HG02759 (cell line): Measurements from ENCODE around the gene MTG2.

Experiments used
- ATAC-seq: cut with Tn5 transposase; IDR thresholded peaks from one replicate; pipeline ENCODE4 v1.9.1; 2021; ENCODE audit warnings: mild to moderate bottlenecking, moderate library complexity; ENCODE audit not compliant: unreplicated experiment

MTG2 gene, protein sequence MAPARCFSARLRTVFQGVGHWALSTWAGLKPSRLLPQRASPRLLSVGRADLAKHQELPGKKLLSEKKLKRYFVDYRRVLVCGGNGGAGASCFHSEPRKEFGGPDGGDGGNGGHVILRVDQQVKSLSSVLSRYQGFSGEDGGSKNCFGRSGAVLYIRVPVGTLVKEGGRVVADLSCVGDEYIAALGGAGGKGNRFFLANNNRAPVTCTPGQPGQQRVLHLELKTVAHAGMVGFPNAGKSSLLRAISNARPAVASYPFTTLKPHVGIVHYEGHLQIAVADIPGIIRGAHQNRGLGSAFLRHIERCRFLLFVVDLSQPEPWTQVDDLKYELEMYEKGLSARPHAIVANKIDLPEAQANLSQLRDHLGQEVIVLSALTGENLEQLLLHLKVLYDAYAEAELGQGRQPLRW

DNA sequence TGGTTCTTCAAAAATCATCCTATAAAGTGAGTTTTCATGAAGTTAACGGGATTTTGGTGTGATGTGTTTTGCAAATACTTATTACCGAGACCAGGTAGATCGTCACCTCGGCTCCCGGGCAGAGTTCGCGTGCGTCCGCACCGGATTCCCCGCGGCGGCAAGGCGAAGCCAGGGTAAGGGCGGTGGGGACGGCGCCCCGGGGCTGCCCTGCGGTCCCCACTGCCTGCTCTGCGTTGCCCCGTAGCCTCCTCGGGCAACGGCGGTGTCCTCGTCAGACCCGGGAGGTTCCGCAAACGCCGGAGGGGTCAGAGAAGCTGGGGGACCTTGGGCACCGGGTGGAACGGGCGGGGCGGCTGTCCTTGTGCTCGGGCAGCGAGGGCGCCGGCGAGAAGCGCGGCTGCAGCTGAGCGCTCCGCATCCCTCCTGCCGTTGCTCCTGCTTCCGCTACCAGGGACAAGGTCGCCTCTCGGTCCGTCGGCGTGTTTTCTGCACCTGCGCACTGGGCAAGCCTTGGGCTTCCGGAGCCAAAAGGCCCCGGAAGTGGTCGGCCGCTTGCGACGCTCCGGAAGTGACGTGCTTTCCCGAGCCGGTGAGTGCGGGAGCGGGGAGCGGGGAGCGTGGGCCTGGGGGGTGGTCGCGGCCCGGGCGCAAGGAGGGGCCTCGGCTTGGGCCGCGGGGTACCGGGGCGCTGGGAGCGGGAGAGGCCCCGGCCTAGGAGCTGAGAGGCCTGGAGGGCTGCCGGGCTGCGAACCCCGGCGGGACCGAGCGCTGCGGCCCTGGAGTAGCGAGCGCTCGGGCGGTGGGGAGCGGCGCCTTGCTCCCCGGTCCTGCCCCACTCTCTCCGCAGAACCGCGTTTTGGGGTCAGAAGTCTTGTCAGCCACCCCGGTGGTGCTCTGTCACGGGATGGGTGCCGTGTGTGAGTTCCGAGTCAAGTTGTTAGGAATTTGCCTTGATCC, at the start of gene MTG2:
Gene MTG2 (plus strand): TSS at position 560 of the 957 bp plus-strand sequence. CDS start 10,393 bp downstream, outside the sequence.
- ATAC-seq: peak; percentile 95

DNA sequence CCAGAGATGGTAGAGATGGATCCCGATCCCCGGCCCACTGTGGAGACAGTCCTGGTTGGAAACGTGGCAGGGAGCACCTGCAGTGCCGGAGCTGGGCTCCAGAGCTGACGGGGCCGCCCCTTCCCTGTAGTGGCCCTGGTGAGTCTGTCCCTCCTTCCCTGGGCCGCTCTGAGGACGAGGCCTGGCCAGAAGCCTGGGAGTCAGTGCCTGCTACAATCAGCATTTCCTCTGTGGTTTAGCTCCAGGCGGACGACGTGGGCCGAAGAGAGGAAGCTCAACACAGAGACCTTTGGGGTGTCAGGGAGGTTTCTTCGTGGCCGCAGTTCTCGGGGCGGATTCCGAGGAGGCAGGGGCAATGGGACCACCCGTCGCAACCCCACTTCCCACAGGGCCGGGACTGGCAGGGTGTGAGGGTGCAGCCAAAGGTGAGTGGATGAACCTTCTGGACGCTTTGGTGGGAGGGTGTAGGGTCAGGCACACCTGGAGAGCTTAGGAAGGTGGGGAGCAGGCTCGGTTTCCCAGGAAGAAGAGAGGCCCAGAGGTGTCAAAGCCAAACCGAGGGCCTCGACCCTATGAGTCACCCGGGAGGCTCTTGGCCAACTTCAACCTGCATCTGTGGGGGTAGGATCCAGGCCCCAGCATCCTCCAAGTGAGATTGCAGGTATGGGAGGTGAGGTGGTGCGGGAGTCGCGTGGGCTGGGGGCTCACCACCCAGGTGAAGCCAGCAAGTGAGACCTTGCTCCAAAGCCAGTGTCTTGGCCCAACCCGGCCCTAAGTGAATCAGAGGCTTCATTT, 49.6 kb upstream of the MTG2 start:
- no peak for ATAC-seq

DNA sequence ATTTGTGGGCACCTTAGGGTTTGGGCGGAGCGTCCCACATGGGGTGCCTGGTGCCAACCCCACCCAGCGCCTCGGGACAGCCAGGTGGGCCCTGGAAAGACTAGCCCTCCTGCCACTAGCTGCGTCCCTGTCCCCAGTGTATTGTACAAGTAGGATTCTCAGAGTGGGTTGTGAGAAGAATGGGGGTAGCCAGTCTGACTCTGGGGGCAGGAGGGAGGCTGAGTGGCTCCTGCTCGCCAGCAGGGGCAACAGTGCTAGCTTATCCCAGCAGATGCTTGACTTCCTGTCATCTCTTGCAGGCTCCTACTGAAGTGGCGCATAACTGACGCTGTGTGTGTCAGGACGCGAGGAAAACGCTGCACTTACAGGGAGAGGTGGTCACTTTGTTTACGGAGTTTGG, 49.0 kb upstream of the MTG2 start:
- no peak for ATAC-seq

DNA sequence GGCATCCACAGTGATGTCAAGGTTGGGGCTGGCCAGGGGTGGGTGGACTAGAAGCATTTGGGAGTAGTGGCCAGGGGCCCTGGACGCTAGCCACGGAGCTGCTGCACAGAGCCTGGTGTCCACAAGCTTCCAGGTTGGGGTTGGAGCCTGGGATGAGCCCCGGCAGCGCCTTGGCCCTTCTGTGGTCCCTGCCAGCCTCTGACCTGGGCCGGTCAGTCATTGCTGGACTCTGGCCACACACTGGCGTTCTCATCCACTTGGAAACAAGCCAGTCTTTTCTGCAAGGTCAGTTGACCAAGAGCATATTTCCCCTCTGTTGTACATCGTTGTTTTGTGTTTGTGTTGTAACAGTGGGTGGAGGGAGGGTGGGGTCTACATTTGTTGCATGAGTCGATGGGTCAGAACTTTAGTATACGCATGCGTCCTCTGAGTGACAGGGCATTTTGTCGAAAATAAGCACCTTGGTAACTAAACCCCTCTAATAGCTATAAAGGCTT, 48.0 kb upstream of the MTG2 start:
- ATAC-seq: no peak

DNA sequence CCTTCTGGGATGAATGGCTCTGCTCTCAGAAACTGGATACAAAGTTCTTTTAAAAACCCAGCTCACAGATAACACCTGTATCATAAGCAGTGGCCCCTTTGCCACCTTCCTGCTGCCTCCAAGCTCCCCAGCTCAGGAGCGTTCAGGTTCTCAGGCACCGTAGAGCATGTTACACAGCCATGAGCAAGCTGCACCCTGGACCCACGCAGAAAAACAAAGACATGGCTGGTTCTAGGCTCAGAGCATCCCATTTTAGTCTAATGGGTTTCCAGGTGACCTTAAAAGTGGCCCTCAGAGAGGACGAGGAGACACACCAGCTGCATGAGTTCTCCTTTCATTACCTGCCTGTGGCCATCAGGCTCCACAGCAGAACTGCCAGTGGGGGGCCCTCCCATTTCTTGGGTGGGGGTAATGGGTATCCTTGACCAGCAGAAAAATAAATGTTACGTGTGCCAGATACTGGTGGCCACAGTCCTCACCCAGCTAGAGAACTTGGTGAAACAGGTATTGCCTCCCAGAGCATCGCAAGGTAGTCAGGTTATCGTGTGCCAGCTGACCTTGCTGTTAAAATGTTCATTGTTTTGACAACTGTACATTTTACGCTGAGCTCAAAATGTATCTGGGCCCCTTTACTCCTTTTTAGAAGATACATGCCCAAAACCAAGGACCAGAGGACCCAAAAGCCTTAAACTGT, 47.1 kb upstream of the MTG2 start:
- ATAC-seq: no peak

DNA sequence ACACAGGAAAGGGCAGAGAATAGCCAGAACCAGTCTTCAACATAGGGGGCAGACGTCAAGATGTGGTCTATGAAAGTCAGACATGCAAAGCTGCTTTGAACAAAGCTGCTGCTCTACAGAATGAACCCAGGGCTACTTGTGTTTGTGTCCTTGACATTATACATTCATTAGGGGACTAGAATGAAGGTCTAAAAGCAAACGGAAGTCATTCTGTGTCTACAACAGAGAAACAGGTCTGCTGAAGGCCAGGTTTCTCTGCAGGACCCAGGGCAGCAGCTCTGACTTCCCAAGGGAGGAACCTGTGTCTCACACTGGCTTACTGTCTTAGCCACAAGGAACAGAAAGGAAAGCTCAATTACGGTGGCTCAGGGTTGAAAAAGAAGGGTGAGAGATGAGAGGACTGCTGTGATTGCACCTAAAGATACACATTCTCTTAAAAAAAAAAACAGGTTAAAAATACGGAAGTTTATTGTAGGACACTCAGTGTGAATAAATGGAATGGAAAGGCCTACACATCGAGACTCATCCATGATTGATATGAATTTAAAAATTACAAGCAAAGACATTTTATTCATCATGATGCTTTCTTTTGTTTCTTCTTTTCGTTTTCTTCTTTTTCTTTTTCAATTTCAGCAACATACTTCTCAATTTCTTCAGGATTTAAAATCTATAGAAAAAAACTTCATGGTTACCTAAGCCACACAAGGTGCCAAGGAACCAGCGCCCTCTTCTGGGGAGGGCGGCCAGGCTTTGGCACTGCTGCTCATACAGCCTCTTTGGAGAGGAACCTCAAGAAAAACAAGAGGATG, 46.3 kb upstream of the MTG2 start:
- ATAC-seq: no peak

DNA sequence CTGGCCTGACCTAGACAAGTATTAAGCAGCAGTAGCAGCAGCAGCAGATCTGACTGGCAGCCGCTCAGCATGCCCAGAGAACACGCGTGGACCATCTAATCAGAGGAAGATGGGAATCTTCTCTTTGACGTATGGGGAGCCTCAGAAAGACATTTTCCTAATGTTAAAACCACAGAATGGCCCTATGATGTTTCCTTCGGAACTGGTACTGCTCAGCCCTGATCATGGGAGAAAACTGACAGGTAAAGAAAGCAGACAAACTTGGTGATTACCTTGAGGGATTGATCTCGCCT, 45.8 kb upstream of the MTG2 start:
- no peak for ATAC-seq

DNA sequence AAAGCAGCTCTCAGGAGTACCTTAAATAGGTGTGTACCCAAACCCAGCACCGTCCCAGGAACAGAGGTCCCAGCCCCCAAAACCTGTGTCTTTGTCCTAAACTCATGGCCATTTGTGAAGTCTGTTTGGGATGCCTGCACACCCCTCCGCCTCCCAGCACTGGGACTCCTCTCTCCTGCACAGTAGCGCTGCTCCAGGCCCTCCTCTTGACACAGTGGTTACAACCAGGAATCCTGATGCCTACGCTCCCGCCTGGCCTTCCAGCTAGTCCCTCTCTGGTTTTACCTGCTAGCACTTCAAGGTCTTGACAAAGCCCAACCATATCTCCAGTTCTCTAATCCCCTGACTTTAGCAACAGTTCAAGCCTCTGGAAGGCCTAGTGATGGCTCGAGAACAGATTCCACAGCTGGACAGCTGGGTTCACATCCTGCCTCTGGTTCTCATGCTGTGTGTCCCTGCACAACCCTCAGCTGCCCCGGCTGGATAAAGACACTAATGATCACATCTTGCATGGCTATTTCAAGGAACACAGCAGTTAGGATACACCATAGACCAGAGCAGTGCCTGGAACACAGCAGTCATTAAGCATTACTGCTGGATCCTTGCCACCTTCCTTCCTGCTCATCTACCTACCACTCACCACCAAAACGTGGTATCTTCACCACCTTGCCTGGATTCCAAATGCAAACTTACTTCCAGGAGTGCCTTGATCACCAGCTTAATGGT, 45.2 kb upstream of the MTG2 start:
- no peak for ATAC-seq

DNA sequence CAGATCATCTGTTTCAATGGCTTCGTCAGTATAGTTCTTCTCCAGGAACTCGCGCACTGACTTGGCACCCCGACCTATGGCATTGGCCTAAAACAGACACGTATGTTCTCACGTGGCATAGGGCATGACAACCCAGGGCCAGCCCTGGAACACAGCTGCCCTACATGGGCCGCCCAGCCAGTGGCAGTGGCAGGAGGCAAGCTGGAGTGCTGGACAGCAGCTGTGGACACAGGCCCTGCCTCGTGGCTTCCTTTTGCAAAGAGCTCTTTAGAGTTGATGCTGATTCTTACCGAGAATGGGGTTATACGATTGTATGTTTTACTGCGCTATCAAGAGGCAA, 44.7 kb upstream of the MTG2 start:
- ATAC-seq: no peak

DNA sequence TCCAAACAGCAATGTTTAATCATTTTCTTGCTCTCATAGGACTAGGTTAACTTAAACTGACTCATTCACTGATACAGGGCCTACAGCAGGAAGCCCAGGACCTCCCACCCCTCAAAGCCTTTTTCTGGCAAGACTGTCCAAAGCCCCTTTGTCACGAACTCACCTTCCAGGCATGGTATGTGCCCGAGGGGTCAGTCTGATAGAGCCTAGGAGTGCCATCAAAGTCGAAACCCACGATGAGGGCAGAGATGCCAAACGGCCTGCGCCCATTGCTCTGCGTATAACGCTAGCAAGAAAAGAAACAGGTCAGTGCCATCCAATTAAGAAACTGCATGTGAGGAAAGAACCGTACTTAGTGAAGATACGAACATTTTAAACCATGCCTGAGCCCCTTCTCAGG, 43.9 kb upstream of the MTG2 start:
- ATAC-seq: no peak

DNA sequence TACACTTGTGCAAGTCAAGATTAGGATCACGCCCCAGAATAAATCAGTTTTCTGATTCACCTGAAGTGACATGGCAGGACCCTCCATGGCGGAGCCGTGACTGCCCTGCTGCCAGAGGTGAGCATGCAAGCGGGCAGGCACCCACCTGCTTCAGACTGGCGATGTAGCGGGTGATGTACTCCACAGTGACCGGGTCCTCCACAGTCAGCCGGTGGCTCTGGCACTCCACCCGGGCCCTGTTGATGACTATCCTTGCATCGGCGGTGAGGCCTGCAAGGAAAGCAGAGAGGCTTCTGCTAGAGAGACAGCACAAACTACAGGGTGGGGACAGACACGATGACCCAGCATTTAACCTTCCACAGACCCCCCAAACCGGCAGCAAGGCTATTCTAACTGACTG, 43.2 kb upstream of the MTG2 start:
- no peak for ATAC-seq

DNA sequence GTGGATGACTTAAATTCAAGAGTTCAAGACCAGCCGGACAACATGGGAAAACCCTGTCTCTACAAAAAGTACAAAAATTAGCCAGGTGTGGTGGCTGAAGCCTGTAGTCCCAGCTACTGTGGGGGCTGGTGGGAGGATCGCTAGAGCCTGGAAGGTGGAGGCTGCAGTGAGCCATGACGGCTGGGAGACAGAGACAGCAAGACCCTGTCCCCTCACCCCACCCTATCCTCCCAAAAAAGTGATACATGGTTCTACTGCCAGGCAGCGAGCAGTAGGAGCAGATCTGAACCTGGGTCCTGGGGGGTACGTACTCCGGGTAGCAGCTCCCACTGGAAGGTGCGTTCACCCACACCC, 41.8 kb upstream of the MTG2 start:
- ATAC-seq: no peak

DNA sequence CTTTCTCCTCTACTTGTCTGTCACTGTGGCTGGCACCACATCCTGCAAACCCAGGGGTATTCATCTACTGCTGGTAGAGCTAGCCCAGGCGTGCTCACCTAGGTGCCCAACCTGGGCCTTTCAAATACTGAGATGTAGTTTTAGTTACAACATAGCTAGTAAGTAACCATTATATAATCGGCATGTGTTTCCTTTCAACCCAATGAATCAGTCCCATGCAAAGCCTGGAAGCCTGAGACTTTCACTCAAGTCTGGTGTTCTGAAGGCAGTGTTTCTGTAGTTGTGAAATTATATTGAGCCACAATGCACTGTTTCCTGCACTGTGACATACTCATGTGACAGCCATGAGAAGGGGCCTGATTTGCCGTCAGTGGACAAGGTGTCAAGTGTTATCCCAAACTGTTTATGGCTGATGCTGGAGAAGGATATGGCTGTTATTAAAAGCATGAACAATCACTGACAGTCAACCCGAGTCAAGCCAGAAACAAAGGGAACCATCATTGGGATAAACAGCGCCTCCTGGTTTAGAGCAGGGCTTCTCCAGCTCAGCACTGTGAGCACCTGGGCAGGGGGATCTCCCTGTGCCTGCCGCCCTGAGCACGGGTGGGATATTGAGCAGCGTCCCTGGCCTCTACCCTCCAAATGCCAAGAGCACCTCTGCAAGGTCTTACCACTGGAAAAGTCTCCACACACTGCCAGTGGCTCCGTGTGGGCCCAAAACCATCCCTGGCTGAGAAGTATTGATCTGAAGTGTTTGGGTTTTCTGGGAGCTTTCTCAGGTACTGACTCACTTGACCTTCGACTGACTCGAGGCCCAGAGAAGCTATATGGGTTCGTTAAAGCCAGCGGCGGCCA, 41.2 kb upstream of the MTG2 start:
- ATAC-seq: no peak

DNA sequence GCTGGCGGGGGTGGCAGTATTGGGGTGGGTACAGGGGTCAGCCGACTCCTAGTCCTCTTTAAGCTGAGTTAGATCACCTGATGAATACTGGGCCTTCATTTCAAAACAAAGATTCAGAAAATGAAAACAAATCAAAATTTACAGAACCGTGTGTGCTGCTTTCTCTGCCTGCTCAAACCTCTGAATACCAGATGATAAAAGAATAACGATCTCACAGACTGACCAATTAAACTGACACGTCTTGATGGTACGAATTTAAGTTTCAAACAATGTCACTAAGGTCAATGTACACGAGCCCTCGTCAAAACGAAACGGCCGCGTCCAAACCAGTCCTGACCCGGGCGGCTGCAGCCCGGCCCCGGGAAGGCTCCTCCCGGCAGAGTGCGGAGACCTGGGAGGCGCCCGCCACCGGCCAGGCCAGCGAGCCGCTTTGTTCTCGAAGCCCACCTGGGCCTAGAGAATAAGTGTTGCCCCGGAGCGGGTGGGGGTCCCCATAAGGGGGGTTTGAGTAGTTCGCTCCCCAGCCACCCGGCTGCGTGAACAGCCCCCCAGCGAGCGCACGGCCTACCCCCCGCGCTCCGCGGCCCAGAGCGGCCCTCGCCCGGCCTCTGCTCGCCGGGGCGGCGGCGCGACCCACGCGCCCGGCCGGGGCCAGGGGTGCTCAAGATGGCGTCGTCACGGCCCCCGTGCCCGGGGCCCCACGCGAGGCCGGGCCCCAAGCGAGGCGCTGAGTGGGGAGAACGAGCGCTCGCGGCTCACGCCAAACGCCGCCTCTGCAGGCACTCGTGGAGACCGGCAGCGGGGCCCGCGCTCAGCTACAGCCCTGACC, 40.4 kb upstream of the MTG2 start:
- ATAC-seq: peak; percentile 21

DNA sequence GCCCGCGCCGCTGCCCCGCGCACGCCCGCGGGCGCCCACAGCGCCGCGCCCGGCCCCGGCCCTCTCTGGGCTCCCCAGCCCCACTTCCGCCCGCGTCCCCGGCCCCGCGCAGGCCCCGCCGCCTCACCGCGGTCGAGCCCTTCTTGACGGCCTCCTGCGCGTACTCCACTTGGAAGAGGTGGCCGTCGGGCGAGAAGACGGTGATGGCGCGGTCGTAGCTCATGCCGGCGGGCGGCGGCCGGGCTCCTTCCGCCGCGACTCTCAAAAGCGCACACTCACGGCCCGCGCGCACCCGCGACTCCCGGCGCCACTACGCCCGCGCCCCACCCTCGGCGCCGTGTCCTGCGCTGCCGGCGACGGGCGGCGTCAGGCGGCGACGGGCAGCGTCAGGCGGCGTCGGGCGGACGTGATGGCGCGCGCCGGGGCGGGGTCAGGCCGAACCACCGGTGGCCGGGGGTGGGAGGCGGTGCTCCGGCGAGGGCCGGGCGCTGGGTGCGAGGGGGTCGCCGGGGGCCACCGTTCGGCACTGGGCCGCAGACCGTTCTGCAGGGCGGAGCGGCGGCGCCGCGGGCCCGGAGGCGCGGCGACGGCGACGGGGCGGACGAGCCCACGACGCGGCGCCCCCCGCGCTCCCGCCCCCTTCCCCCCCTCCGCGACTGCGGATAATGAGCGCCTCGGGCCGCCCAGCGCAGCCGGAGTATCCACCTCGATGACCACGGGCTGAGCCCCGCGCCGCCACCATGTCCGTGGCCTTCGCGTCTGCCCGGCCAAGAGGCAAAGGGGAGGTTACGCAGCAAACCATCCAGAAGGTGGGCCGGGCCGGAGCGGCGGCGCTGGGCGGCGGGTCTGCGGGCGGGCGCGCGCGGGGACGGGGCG, 39.5 kb upstream of the MTG2 start, which contains the start of the genes PSMA7 and SS18L1:
Gene PSMA7 (minus strand): TSS at position 314 of the 876 bp plus-strand sequence. CDS start 91 bp downstream, at position 223.
Gene SS18L1 (plus strand): TSS at position 689 of the 876 bp plus-strand sequence. CDS start 52 bp downstream, at position 741.
- ATAC-seq: peak; percentile 81
